CD4-positive, alpha-beta T cell (primary cell): Measurements from ENCODE around the gene C6. TPM values are rescaled to one million over a fixed set of nuclear protein-coding genes. Genes with fewer than 3 reads are reported as not detected.

Source experiments
- ATAC-seq: fragments of 200-7000 bp; cut with Tn5 transposase; one replicate; pipeline ENCODE4 v1.10.0; 2022; ENCODE audit warnings: mild to moderate bottlenecking; ENCODE audit not compliant: poor library complexity
- CTCF ChIA-PET: fragments of 350-600 bp; sonication (Branson Sonifier 250); formaldehyde crosslinking; loops from one replicate; lab custom pipeline; 2021; ENCODE audit warnings: antibody characterized with exemption, inconsistent platforms; lab: Charles Lee
- POLR2A ChIA-PET: fragments of 350-600 bp; sonication (Branson Sonifier 250); formaldehyde crosslinking; loops from one replicate; lab custom pipeline; 2021; ENCODE audit warnings: antibody characterized with exemption, inconsistent platforms; lab: Charles Lee
- DNase-seq, 14 experiments: peaks; one replicate each; pipeline ENCODE4 v3.0.0-alpha.2; 2013 to 2020; ENCODE audit warnings: mixed read lengths in 2 of 14
- H3K27ac ChIP-seq, 2 donors: one replicate each; pipeline versions ENCODE4 v1.5.1 to v1.7.0; 2013; ENCODE audit warnings: low read length in 2 of 2, low read depth in 1 of 2, mild to moderate bottlenecking in 1 of 2
- H3K27me3 ChIP-seq, 2 experiments: 1 replicate in 1 of 2; 2 replicates in 1 of 2; pipeline versions ENCODE4 v1.6.1 to v1.7.0; 2013; ENCODE audit warnings: low read length in 2 of 2, control low read depth in 1 of 2, mild to moderate bottlenecking in 1 of 2, moderate library complexity in 1 of 2; ENCODE audit not compliant: insufficient read depth in 2 of 2, control insufficient read depth in 1 of 2
- H3K36me3 ChIP-seq: one replicate; pipeline ENCODE4 v1.6.1; 2013; ENCODE audit warnings: low read length, control low read depth; ENCODE audit not compliant: insufficient read depth
- H3K4me1 ChIP-seq: one replicate; pipeline ENCODE4 v1.6.1; 2013; ENCODE audit warnings: low read length, control low read depth; ENCODE audit not compliant: insufficient read depth
- H3K4me3 ChIP-seq: one replicate; pipeline ENCODE4 v1.5.1; 2013; ENCODE audit warnings: mild to moderate bottlenecking, low read length, moderate library complexity
- H3K9me3 ChIP-seq, 2 experiments: 1 replicate in 1 of 2; 2 replicates in 1 of 2; pipeline versions ENCODE4 v1.6.1 to v1.7.0; 2013; ENCODE audit warnings: low read length in 2 of 2, mild to moderate bottlenecking in 2 of 2, control low read depth in 1 of 2, moderate library complexity in 1 of 2; ENCODE audit not compliant: control insufficient read depth in 1 of 2, insufficient read depth in 1 of 2
- H3K27ac Mint-ChIP-seq: one replicate; pipeline ENCODE4 v1.8.0; 2020; ENCODE audit warnings: mixed read lengths
- H3K27me3 Mint-ChIP-seq: one replicate; pipeline ENCODE4 v1.8.0; 2021; ENCODE audit warnings: mixed read lengths
- H3K36me3 Mint-ChIP-seq: one replicate; pipeline ENCODE4 v1.8.0; 2021; ENCODE audit warnings: low read depth, mixed read lengths
- H3K4me1 Mint-ChIP-seq: one replicate; pipeline ENCODE4 v1.8.0; 2021; ENCODE audit warnings: low read depth, mixed read lengths
- H3K4me3 Mint-ChIP-seq: one replicate; pipeline ENCODE4 v1.8.0; 2020; ENCODE audit warnings: mild to moderate bottlenecking, mixed read lengths
- H3K9me3 Mint-ChIP-seq: one replicate; pipeline ENCODE4 v1.8.0; 2020; ENCODE audit warnings: mixed read lengths
- CTCF ChIP-seq: fragments of 200-600 bp; IDR thresholded peaks from one replicate; pipeline ENCODE4 v1.8.0; 2022; ENCODE audit warnings: antibody characterized with exemption, mild to moderate bottlenecking
- intact Hi-C, 2 experiments: fragments of 100-400 bp; cut with DNase I in 1 of 2; cut with micrococcal nuclease in 1 of 2; formaldehyde crosslinking; loops; one replicate each; pipeline versions ENCODE4 v1.15.1 to v1.9.0; 2023 to 2025; cut with DNase I, micrococcal nuclease
- total RNA-seq, 174 experiments: library from RNA in 2 of 174; stranded (reverse) in 2 of 174; gene quantifications; one replicate each; pipeline ENCODE4 v1.2.3 and lab custom pipeline; 2021 to 2026

The C6 gene
- total RNA-seq, 2 experiments from 2014 or later = not detected

- H3K4me3 ChIP-seq = no peak overlapping the region
- Mint-ChIP-seq H3K9me3 (peaks cover 2% of the 10 kb centered on the region), H3K27me3 (no peaks in the 10 kb centered on the region), H3K4me3 (no peak overlapping the region), H3K27ac (no peak overlapping the region), H3K36me3 (no peaks in the 10 kb centered on the region), H3K4me1 (no peaks in the 10 kb centered on the region)
- no peak overlapping the region for H3K27ac ChIP-seq
- CTCF ChIA-PET = no interaction called here
- ATAC-seq (no peak), DNase-seq (no peak)
- no peaks in the 10 kb centered on the region for H3K27me3 ChIP-seq
- H3K4me1 ChIP-seq = no peaks in the 10 kb centered on the region
- TF ChIP-seq CTCF = no peak
- POLR2A ChIA-PET = no interaction called here
- intact Hi-C loops = no loop called here
- no peaks in the 10 kb centered on the region for H3K36me3 ChIP-seq
- no peaks in the 10 kb centered on the region for H3K9me3 ChIP-seq
Measured at GRCh38 chr5:41112486-41113455, 100.6 kb downstream of the C6 start.

GRCh38 chr5:41109186-41109585, 104.1 kb downstream of the C6 start:
- H3K36me3 ChIP-seq = no peaks in the 10 kb centered on the region
- H3K27me3 Mint-ChIP-seq = no peaks in the 10 kb centered on the region
- H3K27ac ChIP-seq = no peak overlapping the region
- no peaks in the 10 kb centered on the region for H3K9me3 ChIP-seq
- POLR2A ChIA-PET = no interaction called here
- peaks cover 8% of the 10 kb centered on the region for H3K9me3 Mint-ChIP-seq
- DNase-seq (no peak), ATAC-seq (no peak)
- H3K27me3 ChIP-seq = no peaks in the 10 kb centered on the region
- no peaks in the 10 kb centered on the region for H3K4me1 Mint-ChIP-seq
- no peak overlapping the region for H3K27ac Mint-ChIP-seq
- no peak overlapping the region for H3K4me3 Mint-ChIP-seq
- no peaks in the 10 kb centered on the region for H3K4me1 ChIP-seq
- CTCF ChIA-PET = no interaction called here
- no peaks in the 10 kb centered on the region for H3K36me3 Mint-ChIP-seq
- no peak overlapping the region for H3K4me3 ChIP-seq
- TF ChIP-seq CTCF = no peak
- intact Hi-C loops = no loop called here

GRCh38 chr5:41102341-41102740, 111.0 kb downstream of the C6 start:
- Mint-ChIP-seq H3K36me3 (no peaks in the 10 kb centered on the region), H3K27ac (no peak overlapping the region), H3K9me3 (peaks cover 2% of the 10 kb centered on the region), H3K4me3 (no peak overlapping the region), H3K27me3 (no peaks in the 10 kb centered on the region), H3K4me1 (no peaks in the 10 kb centered on the region)
- no peak for DNase-seq
- no peaks in the 10 kb centered on the region for H3K36me3 ChIP-seq
- intact Hi-C loops = no loop called here
- no peaks in the 10 kb centered on the region for H3K9me3 ChIP-seq
- H3K27ac ChIP-seq = no peak overlapping the region
- CTCF ChIA-PET = no interaction called here
- no peak for ATAC-seq
- no peaks in the 10 kb centered on the region for H3K27me3 ChIP-seq
- no peaks in the 10 kb centered on the region for H3K4me1 ChIP-seq
- H3K4me3 ChIP-seq = no peak overlapping the region
- TF ChIP-seq CTCF = no peak
- POLR2A ChIA-PET = no interaction called here
